Prostate gland (tissue), 1 donor: ENCODE measurements around the gene AHNAK.
"Not testable (repeated sequence)": the region's sequence is repeated elsewhere in the genome, so short reads cannot be mapped to it uniquely, and the experiment has no call there.

Source experiments
- POLR2A ChIP-seq: fragments of 450-650 bp; IDR thresholded peaks from one replicate; pipeline ENCODE4 v1.6.1; 2016; ENCODE audit warnings: antibody characterized with exemption, mild to moderate bottlenecking
- POLR2AphosphoS5 ChIP-seq: sonication (generic); formaldehyde crosslinking; IDR thresholded peaks from one replicate; pipeline ENCODE4 v1.6.1; 2017; ENCODE audit warnings: antibody characterized with exemption

DNA sequence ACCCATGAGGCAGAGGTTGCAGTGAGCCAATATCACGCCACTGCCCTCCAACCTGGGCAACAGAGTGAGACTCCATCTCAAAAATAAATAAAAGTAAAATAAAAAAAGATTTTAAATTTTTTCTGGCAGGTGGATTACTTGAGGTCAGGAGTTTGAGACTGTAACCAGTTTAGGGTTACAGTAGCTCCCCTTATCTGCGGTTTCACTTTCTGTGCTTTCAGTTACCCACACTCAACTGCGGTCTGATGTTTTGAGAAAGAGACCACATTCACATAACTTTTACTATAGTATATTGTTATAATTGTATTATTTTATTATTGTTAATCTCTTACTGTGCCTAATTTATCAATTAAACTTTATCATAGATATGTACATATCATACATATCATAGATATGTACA, 160.5 kb downstream of the AHNAK start:
- TF ChIP-seq POLR2A, POLR2AphosphoS5: not testable (repeated sequence)
